ENCODE measurements around the gene PPHLN1.
A peak's percentile ranks its signal among the peaks of the same experiment; 100 is the strongest.

The PPHLN1 gene

GRCh38 chr12:42325653-42326474 is at the start of gene PPHLN1, which contains the start of gene ZCRB1:
TSS of gene PPHLN1 (plus strand) at chr12:42326167. CDS start at chr12:42335903, 9,736 bp downstream.
TSS of gene ZCRB1 (minus strand) at chr12:42326094. CDS start at chr12:42324102, 1,992 bp downstream.
- peak; percentile 83 for DNase-seq (ENCODE audit: low spot score)

GRCh38 chr12:42277396-42278127 is 48.4 kb upstream of the PPHLN1 start:
- no peak for DNase-seq (ENCODE audit: low spot score)

- no peak for DNase-seq (ENCODE audit: low spot score)
Observed at GRCh38 chr12:42278128-42278510, 47.8 kb upstream of the PPHLN1 start.

GRCh38 chr12:42281278-42281677 is 44.7 kb upstream of the PPHLN1 start:
- DNase-seq (ENCODE audit: low spot score) = no peak

GRCh38 chr12:42281844-42282243 is 44.1 kb upstream of the PPHLN1 start:
- no peak for DNase-seq (ENCODE audit: low spot score)

GRCh38 chr12:42282294-42282693 is 43.7 kb upstream of the PPHLN1 start:
- DNase-seq (ENCODE audit: low spot score) = no peak

GRCh38 chr12:42283739-42284138 is 42.2 kb upstream of the PPHLN1 start:
- DNase-seq (ENCODE audit: low spot score) = no peak

- DNase-seq (ENCODE audit: low spot score) = no peak
Observed at GRCh38 chr12:42284157-42284556, 41.8 kb upstream of the PPHLN1 start.

- DNase-seq (ENCODE audit: low spot score) = no peak
Observed at GRCh38 chr12:42284876-42285275, 41.1 kb upstream of the PPHLN1 start.

GRCh38 chr12:42285431-42285830 is 40.5 kb upstream of the PPHLN1 start:
- no peak for DNase-seq (ENCODE audit: low spot score)

GRCh38 chr12:42286741-42287140 is 39.2 kb upstream of the PPHLN1 start:
- no peak for DNase-seq (ENCODE audit: low spot score)

- no peak for DNase-seq (ENCODE audit: low spot score)
Observed at GRCh38 chr12:42288544-42288943, 37.4 kb upstream of the PPHLN1 start.

- no peak for DNase-seq (ENCODE audit: low spot score)
Observed at GRCh38 chr12:42291680-42292079, 34.3 kb upstream of the PPHLN1 start.

GRCh38 chr12:42296503-42297109 is 29.4 kb upstream of the PPHLN1 start:
- DNase-seq (ENCODE audit: low spot score) = peak; percentile 52

- no peak for DNase-seq (ENCODE audit: low spot score)
Observed at GRCh38 chr12:42298887-42299286, 27.1 kb upstream of the PPHLN1 start.

GRCh38 chr12:42299392-42300308 is 26.3 kb upstream of the PPHLN1 start:
- DNase-seq (ENCODE audit: low spot score) = peak; percentile 90

- no peak for DNase-seq (ENCODE audit: low spot score)
Observed at GRCh38 chr12:42306297-42306696, 19.7 kb upstream of the PPHLN1 start.

- DNase-seq (ENCODE audit: low spot score) = no peak
Observed at GRCh38 chr12:42308390-42308789, 17.6 kb upstream of the PPHLN1 start.

- no peak for DNase-seq (ENCODE audit: low spot score)
Observed at GRCh38 chr12:42309996-42310395, 16.0 kb upstream of the PPHLN1 start.

- DNase-seq (ENCODE audit: low spot score) = no peak
Observed at GRCh38 chr12:42315108-42315507, 10.9 kb upstream of the PPHLN1 start.

GRCh38 chr12:42320796-42321195 is 5.2 kb upstream of the PPHLN1 start:
- no peak for DNase-seq (ENCODE audit: low spot score)

- no peak for DNase-seq (ENCODE audit: low spot score)
Observed at GRCh38 chr12:42322567-42322966, 3.4 kb upstream of the PPHLN1 start.
